NT2/D1 (cell line): ENCODE measurements around the gene SFI1.
"Not testable (repeated sequence)": the region's sequence is repeated elsewhere in the genome, so short reads cannot be mapped to it uniquely, and the experiment has no call there.

Experiments used
- DNase-seq: peaks from one replicate; pipeline ENCODE4 v3.0.0-alpha.2; 2011; ENCODE audit warnings: low read depth, low spot score
- H3K27me3 ChIP-seq: 2 replicates; pipeline ENCODE4 v1.6.0; 2011; ENCODE audit warnings: mild to moderate bottlenecking; ENCODE audit not compliant: insufficient read length, insufficient read depth
- H3K36me3 ChIP-seq: 2 replicates; pipeline ENCODE4 v1.6.1; 2011; ENCODE audit warnings: mild to moderate bottlenecking, low read length, mixed read lengths; ENCODE audit not compliant: insufficient read depth, insufficient read length
- H3K4me1 ChIP-seq: 2 replicates; pipeline ENCODE4 v1.5.1; 2011; ENCODE audit not compliant: insufficient read depth, insufficient read length
- H3K4me3 ChIP-seq: 2 replicates; pipeline ENCODE4 v1.5.1; 2011; ENCODE audit warnings: low read depth; ENCODE audit not compliant: insufficient read length
- H3K9ac ChIP-seq: 2 replicates; pipeline ENCODE4 v1.6.0; 2011; ENCODE audit warnings: low read depth; ENCODE audit not compliant: insufficient read length
- H3K9me3 ChIP-seq: 2 replicates; pipeline ENCODE4 v1.5.1; 2011; ENCODE audit warnings: mild to moderate bottlenecking, low read length; ENCODE audit not compliant: insufficient read depth
- SUZ12 ChIP-seq: IDR thresholded peaks from 2 replicates; pipeline ENCODE4 v1.6.1; 2011; ENCODE audit not compliant: insufficient read length, insufficient read depth; ENCODE audit errors: extremely low read depth
- YY1 ChIP-seq: IDR thresholded peaks from 2 replicates; pipeline ENCODE4 v1.6.1; 2011; ENCODE audit not compliant: insufficient read length, insufficient read depth
- ZNF274 ChIP-seq: IDR thresholded peaks from 2 replicates; pipeline ENCODE4 v1.6.1; 2011; ENCODE audit warnings: mild to moderate bottlenecking, low read depth, low read length

Gene SFI1

DNA sequence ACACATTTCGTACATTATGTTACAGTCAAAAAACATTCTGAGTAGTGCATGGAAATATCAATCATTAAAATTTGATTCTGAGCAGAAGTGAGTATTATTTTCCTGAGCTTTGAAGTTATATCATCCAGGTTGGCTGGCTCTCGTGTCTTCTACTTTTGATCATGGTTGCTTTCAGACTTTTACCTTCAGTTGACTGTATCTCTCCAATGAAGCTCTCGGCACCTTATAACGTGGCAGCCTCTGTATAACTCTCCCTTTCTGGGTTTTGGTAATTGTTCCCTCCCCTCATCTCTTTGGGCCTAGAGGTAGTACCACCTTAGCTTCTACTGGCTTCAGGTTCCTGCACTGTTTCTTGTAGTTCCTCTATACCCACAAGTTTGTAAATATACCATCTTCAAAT, 12.2 kb downstream of the SFI1 start:
- DNase-seq: no peak
- no peaks in the 10 kb centered on the region; the same call in 1 of the 2 replicates for H3K9me3 ChIP-seq

DNA sequence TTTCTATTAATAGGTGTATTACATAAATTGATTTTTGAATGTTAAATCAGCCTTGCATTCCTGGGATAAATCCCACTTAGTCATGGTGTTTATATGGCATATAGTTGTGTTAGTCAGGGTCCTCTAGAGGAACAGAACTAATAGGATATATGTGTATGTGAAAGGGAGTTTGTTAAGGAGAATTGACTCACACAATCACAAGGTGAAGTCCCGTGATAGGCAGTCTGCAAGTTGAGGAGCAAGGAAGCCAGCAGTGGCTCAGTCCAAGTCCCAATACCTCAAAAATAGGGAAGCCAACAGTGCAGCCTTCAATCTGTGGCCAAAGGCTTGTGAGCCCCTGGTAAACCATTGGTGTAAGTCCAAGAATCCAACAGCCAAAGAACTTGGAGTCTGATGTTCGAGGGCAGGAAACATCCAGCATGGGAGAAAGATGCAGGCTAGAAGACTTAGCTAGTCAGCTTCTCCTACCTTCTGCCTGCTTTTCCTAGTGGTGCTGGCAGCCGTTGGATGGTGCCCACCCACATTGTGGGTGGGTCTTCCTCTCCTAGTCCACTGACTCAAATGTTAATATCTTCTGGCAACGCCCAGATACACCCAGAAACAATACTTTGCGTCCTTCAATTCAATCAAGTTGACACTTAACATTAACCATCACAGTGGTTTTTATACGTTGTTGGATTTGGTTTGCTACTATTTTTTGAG, 12.9 kb downstream of the SFI1 start:
- Histone ChIP-seq H3K4me3 (no peak overlapping the region), H3K36me3 (no peaks in the 10 kb centered on the region), H3K4me1 (no peaks in the 10 kb centered on the region), H3K9me3 (no peaks in the 10 kb centered on the region; the same call in 1 of the 2 replicates), H3K9ac (no peak overlapping the region), H3K27me3 (no peaks in the 10 kb centered on the region)
- TF ChIP-seq ZNF274: no peak
- no peak for TF ChIP-seq YY1
- TF ChIP-seq SUZ12: no peak
- no peak for DNase-seq

More for the DNA sequence above, 12.2 kb downstream of the SFI1 start:
- no peak overlapping the region for H3K4me3 ChIP-seq
- no peak for TF ChIP-seq ZNF274
- no peak for TF ChIP-seq YY1
- no peak for TF ChIP-seq SUZ12
- H3K4me1 ChIP-seq: no peaks in the 10 kb centered on the region
- no peaks in the 10 kb centered on the region for H3K36me3 ChIP-seq
- no peaks in the 10 kb centered on the region for H3K27me3 ChIP-seq
- no peak overlapping the region for H3K9ac ChIP-seq

DNA sequence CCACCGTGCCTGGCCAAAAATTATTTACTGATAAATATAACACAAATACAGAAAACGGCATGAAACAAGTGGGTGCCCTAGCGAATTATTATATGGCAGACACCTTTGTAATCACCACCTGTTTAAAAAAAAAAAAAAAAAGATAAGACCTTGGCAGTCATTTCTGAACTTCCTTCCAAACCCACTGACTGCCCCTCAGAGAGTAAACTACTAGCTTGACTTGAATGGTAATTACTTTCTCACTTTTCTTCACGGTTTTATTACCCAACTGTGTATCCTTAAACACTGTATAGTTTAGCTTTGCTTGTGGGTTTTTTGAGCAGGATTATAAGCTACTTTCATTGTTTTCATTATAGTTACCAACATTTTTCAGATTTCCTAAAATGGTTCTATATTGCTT, 23.7 kb downstream of the SFI1 start:
- no peaks in the 10 kb centered on the region for H3K27me3 ChIP-seq
- H3K36me3 ChIP-seq: no peaks in the 10 kb centered on the region
- H3K9me3 ChIP-seq: no peaks in the 10 kb centered on the region
- H3K4me1 ChIP-seq: no peaks in the 10 kb centered on the region
- H3K4me3 ChIP-seq: no peak overlapping the region
- TF ChIP-seq YY1 (no peak), SUZ12 (no peak), ZNF274 (no peak)
- H3K9ac ChIP-seq: no peak overlapping the region
- no peak for DNase-seq

DNA sequence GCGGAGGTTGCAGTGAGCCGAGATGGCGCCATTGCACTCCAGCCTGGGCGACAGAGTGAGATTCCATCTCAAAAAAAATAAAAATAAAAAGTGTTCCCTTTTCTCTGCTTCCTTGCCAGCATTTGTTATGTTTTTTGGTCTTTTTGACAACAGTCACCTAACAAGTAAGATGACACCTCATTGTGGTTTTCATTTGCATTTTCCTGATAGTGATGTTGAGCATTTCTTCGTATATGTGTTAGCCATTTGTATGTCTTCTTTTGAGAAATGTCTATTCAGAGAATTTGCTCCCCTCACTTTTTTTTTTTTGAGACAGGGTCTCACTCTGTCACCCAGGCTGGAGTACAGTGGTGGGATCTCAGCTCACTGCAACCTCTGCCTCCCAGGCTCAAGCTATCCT, 27.8 kb downstream of the SFI1 start:
- not testable (repeated sequence) for H3K4me3 ChIP-seq, DNase-seq, H3K4me1 ChIP-seq, H3K9ac ChIP-seq, H3K9me3 ChIP-seq, H3K27me3 ChIP-seq, H3K36me3 ChIP-seq

DNA sequence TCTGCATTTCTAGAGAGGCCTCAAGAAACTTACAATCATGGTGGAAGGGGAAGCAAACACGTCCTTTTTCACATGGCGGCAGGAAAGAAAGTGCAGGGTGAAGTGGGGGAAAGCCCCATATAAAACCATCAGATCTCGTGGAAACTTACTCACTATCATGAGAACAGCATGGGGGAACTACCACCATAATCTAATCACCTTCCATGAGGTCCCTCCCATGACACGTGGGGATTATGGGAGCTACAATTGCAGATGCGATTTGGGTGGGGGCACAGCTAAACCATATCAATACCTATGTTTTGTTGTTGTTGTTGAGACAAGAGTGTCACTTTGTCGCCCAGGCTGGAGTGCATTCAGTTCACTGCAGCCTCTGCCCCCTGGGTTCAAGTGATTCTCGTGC, 29.9 kb downstream of the SFI1 start:
- H3K36me3 ChIP-seq: no peaks in the 10 kb centered on the region
- H3K4me1 ChIP-seq: no peaks in the 10 kb centered on the region
- DNase-seq: no peak
- no peaks in the 10 kb centered on the region for H3K9me3 ChIP-seq
- no peak for TF ChIP-seq YY1
- TF ChIP-seq ZNF274: no peak
- no peak for TF ChIP-seq SUZ12
- no peak overlapping the region for H3K9ac ChIP-seq
- H3K4me3 ChIP-seq: no peak overlapping the region
- no peaks in the 10 kb centered on the region for H3K27me3 ChIP-seq

DNA sequence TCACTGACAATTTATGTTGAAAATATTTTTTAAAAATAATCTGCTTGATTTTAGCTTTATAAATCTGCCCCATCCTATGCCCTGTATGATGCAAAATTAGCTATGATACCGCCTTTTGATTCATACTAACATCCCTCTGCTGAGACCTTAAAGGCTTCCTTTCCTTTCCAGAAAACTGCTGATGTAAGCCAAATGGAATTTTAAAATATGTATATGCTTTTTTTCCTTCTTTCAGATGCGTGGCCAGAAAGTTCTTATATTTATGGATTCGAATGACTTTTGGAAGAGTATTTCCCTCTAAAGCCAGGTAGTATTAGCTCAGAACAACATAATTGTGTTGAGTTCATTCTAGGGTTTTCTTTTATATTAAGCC, 34.5 kb downstream of the SFI1 start:
- Histone ChIP-seq H3K27me3 (no peaks in the 10 kb centered on the region), H3K36me3 (no peaks in the 10 kb centered on the region), H3K9ac (no peak overlapping the region), H3K4me3 (no peak overlapping the region), H3K9me3 (no peaks in the 10 kb centered on the region), H3K4me1 (no peaks in the 10 kb centered on the region)
- no peak for DNase-seq
- TF ChIP-seq SUZ12: no peak
- TF ChIP-seq YY1: no peak
- TF ChIP-seq ZNF274: no peak

DNA sequence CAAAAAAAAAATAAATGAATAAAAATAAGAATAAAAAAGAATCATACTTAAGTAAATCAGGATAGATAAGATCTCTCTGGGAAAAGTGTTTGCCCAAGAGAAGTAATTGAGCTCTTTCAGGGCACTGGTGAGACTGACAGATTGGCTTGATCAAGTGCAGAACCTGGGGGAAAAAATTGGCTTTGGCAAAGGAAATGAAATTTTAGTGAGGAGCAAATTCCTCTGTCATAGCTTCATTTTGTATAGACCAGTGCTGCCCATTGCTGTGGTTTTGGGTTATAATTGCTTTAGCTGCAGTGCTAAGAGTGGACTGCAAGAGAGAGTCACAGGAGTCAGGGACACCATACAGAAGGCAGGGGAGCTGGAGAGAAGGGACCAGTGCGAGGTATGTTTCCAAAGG, 35.7 kb downstream of the SFI1 start:
- no peak for DNase-seq
- Histone ChIP-seq H3K36me3 (no peaks in the 10 kb centered on the region), H3K4me1 (no peaks in the 10 kb centered on the region), H3K4me3 (no peak overlapping the region), H3K27me3 (no peaks in the 10 kb centered on the region), H3K9ac (no peak overlapping the region), H3K9me3 (no peaks in the 10 kb centered on the region)
- no peak for TF ChIP-seq YY1
- TF ChIP-seq ZNF274: no peak
- no peak for TF ChIP-seq SUZ12

DNA sequence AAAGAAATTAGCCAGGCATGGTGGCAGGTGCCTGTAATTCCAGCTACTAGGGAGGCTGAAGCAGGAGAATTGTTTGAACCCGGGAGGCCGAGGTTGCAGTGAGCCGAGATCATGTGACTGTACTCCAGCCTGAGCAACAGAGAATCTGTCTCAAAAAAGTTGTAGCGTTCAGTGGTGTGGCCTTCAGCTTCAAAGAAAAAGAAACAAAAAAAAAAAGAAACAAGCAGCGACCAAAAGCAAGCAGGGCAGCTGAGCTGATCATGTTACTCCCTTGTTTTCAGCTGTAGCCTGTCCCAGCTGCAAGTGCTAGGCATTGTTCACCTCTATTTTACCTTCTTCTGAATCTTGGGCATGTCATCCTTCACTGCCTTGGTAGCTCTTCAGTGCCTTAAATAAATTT, 37.0 kb downstream of the SFI1 start:
- TF ChIP-seq YY1 (no peak), SUZ12 (no peak), ZNF274 (no peak)
- DNase-seq: no peak
- H3K9me3 ChIP-seq: no peaks in the 10 kb centered on the region
- H3K4me3 ChIP-seq: no peak overlapping the region
- no peaks in the 10 kb centered on the region for H3K4me1 ChIP-seq
- H3K27me3 ChIP-seq: no peaks in the 10 kb centered on the region
- no peak overlapping the region for H3K9ac ChIP-seq
- no peaks in the 10 kb centered on the region for H3K36me3 ChIP-seq
